ENCODE data around the gene MLN.
"Not testable (repeated sequence)": the region's sequence is repeated elsewhere in the genome, so short reads cannot be mapped to it uniquely, and the experiment has no call there.

Gene MLN

GRCh38 chr6:33834401-33835392 lies 30.9 kb upstream of the MLN start:
- DNase-seq = no peak

DNA sequence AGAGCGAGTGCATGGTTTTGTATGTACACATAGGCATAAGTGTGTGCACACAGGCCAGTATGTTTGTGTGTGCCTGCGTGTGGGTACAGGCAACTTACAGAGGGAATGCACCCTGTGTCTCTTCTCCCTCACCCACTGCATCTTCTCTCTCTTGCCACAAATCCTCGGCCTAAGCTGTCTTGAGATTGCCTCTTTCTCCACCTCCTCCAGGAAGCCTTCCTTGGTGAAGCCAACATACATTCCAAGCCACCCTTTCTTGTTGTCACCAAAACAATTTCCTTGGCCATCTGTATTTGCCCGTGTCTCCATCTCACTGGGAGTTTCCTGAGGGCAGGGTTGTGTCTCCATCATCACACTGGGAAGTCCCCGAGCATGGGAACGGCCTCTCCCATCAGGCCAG lies 29.8 kb upstream of the MLN start:
- no peak for DNase-seq

DNA sequence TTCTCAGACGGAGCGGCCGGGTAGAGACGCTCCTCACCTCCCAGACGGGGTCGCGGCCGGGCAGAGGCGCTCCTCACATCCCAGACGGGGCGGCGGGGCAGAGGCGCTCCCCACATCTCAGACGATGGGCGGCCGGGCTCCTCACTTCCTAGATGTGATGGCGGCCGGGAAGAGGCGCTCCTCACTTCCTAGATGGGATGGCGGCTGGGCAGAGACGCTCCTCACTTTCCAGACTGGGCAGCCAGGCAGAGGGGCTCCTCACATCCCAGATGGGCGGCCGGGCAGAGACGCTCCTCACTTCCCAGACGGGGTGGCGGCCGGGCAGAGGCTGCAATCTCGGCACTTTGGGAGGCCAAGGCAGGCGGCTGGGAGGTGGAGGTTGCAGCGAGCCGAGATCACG lies 29.0 kb upstream of the MLN start:
- DNase-seq = not testable (repeated sequence)

- DNase-seq = not testable (repeated sequence)
Measured at GRCh38 chr6:33831725-33832124, 27.9 kb upstream of the MLN start.

GRCh38 chr6:33830635-33831240 lies 26.9 kb upstream of the MLN start:
- DNase-seq = no peak

GRCh38 chr6:33828764-33829731 lies 25.2 kb upstream of the MLN start:
- no peak for DNase-seq

DNA sequence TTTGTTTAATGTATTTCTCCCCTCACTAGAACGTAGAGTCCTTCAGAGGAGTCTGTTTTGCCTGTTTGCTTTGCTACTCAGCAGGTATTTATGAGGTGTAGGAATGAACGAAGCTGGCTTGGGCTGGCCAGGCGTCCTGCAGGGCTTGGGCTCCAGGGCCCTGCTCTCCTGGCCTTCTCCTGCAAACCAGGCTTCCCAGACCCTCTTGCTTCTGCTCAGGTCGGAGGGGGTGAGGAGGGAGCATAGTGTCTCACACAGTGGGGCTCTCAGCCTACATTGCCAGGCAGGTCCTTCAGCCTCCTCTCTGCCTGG lies 24.6 kb upstream of the MLN start:
- no peak for DNase-seq

GRCh38 chr6:33827546-33828451 lies 24.0 kb upstream of the MLN start:
- no peak for DNase-seq

GRCh38 chr6:33826537-33826936 lies 22.7 kb upstream of the MLN start:
- DNase-seq = peak; percentile 75

GRCh38 chr6:33824461-33825154 lies 20.8 kb upstream of the MLN start:
- no peak for DNase-seq

GRCh38 chr6:33823806-33824205 lies 20.0 kb upstream of the MLN start:
- no peak for DNase-seq

GRCh38 chr6:33822575-33823395 lies 19.0 kb upstream of the MLN start:
- DNase-seq = peak; percentile 91

GRCh38 chr6:33820784-33821520 lies 17.1 kb upstream of the MLN start:
- no peak for DNase-seq

DNA sequence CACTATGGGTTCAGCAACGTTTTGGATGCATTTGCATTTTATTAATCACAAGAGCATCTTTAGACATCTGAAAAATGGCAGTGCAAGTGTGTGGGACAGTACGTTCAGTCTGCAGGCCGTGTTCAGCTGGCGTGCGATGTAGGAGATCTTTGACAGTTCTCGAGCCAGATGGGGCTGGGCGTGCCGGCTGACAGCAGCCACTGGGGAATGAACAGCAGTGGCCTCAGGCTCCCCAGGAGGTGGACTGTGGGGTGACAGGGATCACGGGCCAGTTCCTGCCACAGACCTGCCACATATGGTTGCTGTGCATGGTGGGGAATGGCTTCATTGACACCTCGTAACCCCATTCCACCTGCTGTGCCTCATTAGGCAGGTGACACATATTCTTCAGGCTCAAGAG lies 16.4 kb upstream of the MLN start:
- DNase-seq = no peak

GRCh38 chr6:33819021-33819420 lies 15.2 kb upstream of the MLN start:
- DNase-seq = no peak

- no peak for DNase-seq
Measured at GRCh38 chr6:33818293-33818692, 14.5 kb upstream of the MLN start.

DNA sequence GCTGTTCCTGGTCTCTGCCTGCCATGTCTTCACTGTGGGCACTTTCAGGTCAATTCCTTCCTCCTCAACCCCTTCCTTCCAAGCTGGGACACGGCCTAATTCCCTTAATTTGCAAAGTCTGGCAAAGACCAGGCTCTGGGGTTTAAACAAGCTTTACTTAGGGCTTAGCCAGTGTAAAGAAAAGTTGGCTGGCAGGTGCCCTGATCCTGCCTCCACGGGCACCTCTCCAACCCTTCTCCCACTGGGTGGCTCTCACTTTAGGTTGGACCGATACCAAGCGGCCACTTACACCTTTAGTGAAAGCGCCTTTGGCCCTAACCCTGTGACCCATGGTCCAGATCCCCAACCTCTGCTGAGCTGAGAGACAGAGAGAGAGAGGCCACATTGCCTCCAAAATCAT lies 13.7 kb upstream of the MLN start:
- DNase-seq = no peak

- DNase-seq = no peak
Measured at GRCh38 chr6:33816911-33817310, 13.1 kb upstream of the MLN start.

- DNase-seq = peak; percentile 81
Measured at GRCh38 chr6:33815854-33816253, 12.1 kb upstream of the MLN start.
